ENCODE results near the gene SH3D19.

- no peak for TF ChIP-seq POLR2A (IDR thresholded peaks at IDR 0.05)
- TF ChIP-seq, protein P1, sequence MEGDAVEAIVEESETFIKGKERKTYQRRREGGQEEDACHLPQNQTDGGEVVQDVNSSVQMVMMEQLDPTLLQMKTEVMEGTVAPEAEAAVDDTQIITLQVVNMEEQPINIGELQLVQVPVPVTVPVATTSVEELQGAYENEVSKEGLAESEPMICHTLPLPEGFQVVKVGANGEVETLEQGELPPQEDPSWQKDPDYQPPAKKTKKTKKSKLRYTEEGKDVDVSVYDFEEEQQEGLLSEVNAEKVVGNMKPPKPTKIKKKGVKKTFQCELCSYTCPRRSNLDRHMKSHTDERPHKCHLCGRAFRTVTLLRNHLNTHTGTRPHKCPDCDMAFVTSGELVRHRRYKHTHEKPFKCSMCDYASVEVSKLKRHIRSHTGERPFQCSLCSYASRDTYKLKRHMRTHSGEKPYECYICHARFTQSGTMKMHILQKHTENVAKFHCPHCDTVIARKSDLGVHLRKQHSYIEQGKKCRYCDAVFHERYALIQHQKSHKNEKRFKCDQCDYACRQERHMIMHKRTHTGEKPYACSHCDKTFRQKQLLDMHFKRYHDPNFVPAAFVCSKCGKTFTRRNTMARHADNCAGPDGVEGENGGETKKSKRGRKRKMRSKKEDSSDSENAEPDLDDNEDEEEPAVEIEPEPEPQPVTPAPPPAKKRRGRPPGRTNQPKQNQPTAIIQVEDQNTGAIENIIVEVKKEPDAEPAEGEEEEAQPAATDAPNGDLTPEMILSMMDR (IDR thresholded peaks at IDR 0.05): no peak
Observed at GRCh38 chr4:151207868-151208267, 117.5 kb downstream of the SH3D19 start.

All from Peyer's patch (tissue), 4 donors.